HepG2 (cell line): Measurements from ENCODE around the gene TSPYL6. TPM values are rescaled to one million over a fixed set of nuclear protein-coding genes. Genes with fewer than 3 reads are reported as not detected.

ENCODE experiments used
- ATAC-seq: fragments of 200-7000 bp; cut with Tn5 transposase; 3 replicates; pipeline ENCODE4 v1.9.1; 2020; ENCODE audit warnings: mild to moderate bottlenecking, moderate library complexity
- BruUV-seq: library from RNA; stranded (reverse); fragments of 400-500 nt; replicated peaks from 2 replicates; lab custom pipeline; 2021; lab: Mats Ljungman, UMichigan
- CTCF ChIA-PET: fragments of 300-600 bp; formaldehyde crosslinking; extraction: SDS; loops from one replicate; lab custom pipeline; 2021; ENCODE audit warnings: low total read pairs, inconsistent platforms, low intra/inter-chr PET ratio; lab: Yijun Ruan, JAX
- POLR2A ChIA-PET: fragments of 350-600 bp; sonication (Branson Sonifier 250); formaldehyde crosslinking; loops from one replicate; lab custom pipeline; 2020; ENCODE audit warnings: antibody characterized with exemption, inconsistent platforms; lab: Yijun Ruan, JAX
- DNase-seq: peaks from one replicate; pipeline ENCODE4 v3.0.0-alpha.2; 2015; ENCODE audit warnings: low spot score
- FAIRE-seq: peaks from 3 replicates; lab custom pipeline; 2011; peaks lifted over from hg19 to GRCh38; lab: Jason Lieb, UNC
- H2AFZ ChIP-seq: one replicate; pipeline ENCODE4 v1.6.1; 2011; ENCODE audit warnings: low read length, inconsistent platforms
- H3K27ac ChIP-seq: fragments of 300-600 bp; 3 replicates; pipeline ENCODE4 v1.8.0; 2011; ENCODE audit warnings: mixed run types, mild to moderate bottlenecking, mixed read lengths, low read length, inconsistent platforms; ENCODE audit not compliant: insufficient read depth; ENCODE audit errors: extremely low read length
- H3K27me3 ChIP-seq, 2 experiments: fragments of 200-600 bp in 1 of 2; 2 replicates in 1 of 2; 3 replicates in 1 of 2; pipeline versions ENCODE4 v1.6.0 to v1.8.0; 2011; ENCODE audit warnings: low read length in 2 of 2, mild to moderate bottlenecking in 2 of 2, moderate library complexity in 2 of 2, inconsistent platforms in 1 of 2; ENCODE audit not compliant: insufficient read depth in 2 of 2, control insufficient read depth in 1 of 2
- H3K36me3 ChIP-seq, 2 experiments: fragments of 200-600 bp in 1 of 2; replicated peaks in 1 of 2; 2 replicates in 1 of 2; 3 replicates in 1 of 2; pipeline versions ENCODE4 v1.5.1 to v1.8.0; 2011; ENCODE audit warnings: low read length in 2 of 2, inconsistent platforms in 1 of 2; ENCODE audit not compliant: insufficient read depth in 2 of 2, control insufficient read depth in 1 of 2
- H3K4me1 ChIP-seq: 2 replicates; pipeline ENCODE4 v1.5.1; 2012; ENCODE audit warnings: low read length, inconsistent platforms; ENCODE audit not compliant: insufficient read depth
- H3K4me2 ChIP-seq: 2 replicates; pipeline ENCODE4 v1.6.0; 2011; ENCODE audit warnings: low read depth, low read length, inconsistent platforms
- H3K4me3 ChIP-seq, 3 experiments: fragments of 200-600 bp in 1 of 3; sonication (generic), shearing (Covaris generic) in 1 of 3; replicated peaks in 1 of 3; 2 replicates each; pipeline ENCODE4 v1.5.1; 2011 to 2016; ENCODE audit warnings: low read length in 3 of 3, inconsistent platforms in 2 of 3, low read depth in 2 of 3, mild to moderate bottlenecking in 2 of 3, control low read depth in 1 of 3, mixed read lengths in 1 of 3; ENCODE audit not compliant: insufficient read depth in 1 of 3
- H3K79me2 ChIP-seq: one replicate; pipeline ENCODE4 v1.6.1; 2011; ENCODE audit warnings: low read length, inconsistent platforms; ENCODE audit not compliant: insufficient read depth
- H3K9ac ChIP-seq: 2 replicates; pipeline ENCODE4 v1.6.0; 2011; ENCODE audit warnings: mild to moderate bottlenecking, low read depth, low read length, inconsistent platforms; ENCODE audit not compliant: insufficient read depth
- H3K9me3 ChIP-seq: 2 replicates; pipeline ENCODE4 v1.5.1; 2012; ENCODE audit warnings: mild to moderate bottlenecking, low read length
- H4K20me1 ChIP-seq: 2 replicates; pipeline ENCODE4 v1.6.0; 2011; ENCODE audit warnings: inconsistent platforms, mild to moderate bottlenecking, low read length, moderate library complexity; ENCODE audit not compliant: insufficient read depth
- CREM ChIP-seq, 2 experiments: sonication (generic) in 1 of 2; formaldehyde crosslinking in 1 of 2; IDR thresholded peaks; 2 replicates each; pipeline versions ENCODE4 v1.4.0 to v1.6.1; 2016 to 2020; ENCODE audit warnings: antibody characterized with exemption in 1 of 2, mild to moderate bottlenecking in 1 of 2, missing genetic modification reagents in 1 of 2
- RAD51 ChIP-seq: fragments of 450-650 bp; IDR thresholded peaks from 2 replicates; pipeline ENCODE4 v1.6.1; 2016; ENCODE audit warnings: borderline replicate concordance
- WGBS: methylation state at CpG from one replicate; pipeline ENCODE4 v1.1.6; 2017; ENCODE audit warnings: low lambda C conversion rate; 5-methylcytosine and 5-hydroxymethylcytosine counted together
- in situ Hi-C: cut with HindIII; loops from 2 replicates; pipeline ENCODE4 v1.10.0; 2017; ENCODE audit warnings: low pct_unique_long_range_greater_than_20kb; ENCODE audit not compliant: extremely low pct_ligation_motif_present
- intact Hi-C: fragments of 100-400 bp; cut with micrococcal nuclease; formaldehyde crosslinking; loops from one replicate; pipeline ENCODE4 v1.10.0; 2022; ENCODE audit not compliant: unreplicated experiment
- polyA plus RNA-seq, 8 experiments: library from polyadenylated mRNA; depleted of rRNA in 3 of 8; stranded (reverse) in 7 of 8; unstranded in 1 of 8; fragments of >200 nt; fragmentation: Illumina TruSeq in 4 of 8; extraction: Trizol in 4 of 8; gene quantifications; 2 replicates each; pipeline versions ENCODE4 v1.2.1 to v1.2.3, GENCODE V29; 2011 to 2016; ENCODE audit warnings: low read depth in 4 of 8, missing spikeins in 1 of 8, mixed read lengths in 1 of 8; ENCODE audit not compliant: insufficient read depth in 1 of 8
- total RNA-seq, 5 experiments: library from RNA; depleted of rRNA; stranded (reverse); fragments of >200 nt; fragmentation: Illumina TruSeq; extraction: Trizol; gene quantifications; 2 replicates each; pipeline ENCODE4 v1.2.3, GENCODE V29; 2016; ENCODE audit warnings: low read depth in 1 of 5

Gene TSPYL6
- total and polyA plus RNA-seq, 2 of the 13 experiments (the other 11 are each of a cell fraction or from before 2014, with no cell fraction given) = 0.03 TPM; not detected in 1

GRCh38 chr2:54204476-54204875 lies 51.6 kb downstream of the TSPYL6 start:
- ChIA-PET POLR2A (no interaction called here), CTCF (no interaction called here)
- FAIRE-seq = no peak
- peaks cover 5% of the 10 kb centered on the region for H3K9me3 ChIP-seq
- no peaks in the 10 kb centered on the region for H4K20me1 ChIP-seq
- 54% methylated on average over 2 of the region's 2 CpGs for WGBS
- in situ Hi-C loops = no loop called here
- TF ChIP-seq CREM (IDR thresholded peaks at IDR 0.05) (peak; percentile 40), CREM (CRISPR knock-in tag; IDR thresholded peaks at IDR 0.05) (no peak), RAD51 (no peak)
- TF ChIP-seq, all 625 proteins: peak for 1
- H3K36me3 ChIP-seq = no peaks in the 10 kb centered on the region
- no peak overlapping the region for H3K9ac ChIP-seq
- BruUV-seq = no TSS peak
- intact Hi-C loops = loop anchor here (10.0 kb wide), 1 partner anchor 120 kb away; no protein-coding TSS in a partner anchor
- no peak overlapping the region for H3K4me3 ChIP-seq
- peak; percentile 56 for DNase-seq
- no peaks in the 10 kb centered on the region for H3K79me2 ChIP-seq
- no peak overlapping the region for H3K4me2 ChIP-seq
- peaks cover 54% of the 10 kb centered on the region for H3K4me1 ChIP-seq
- no peak overlapping the region for H2AFZ ChIP-seq
- H3K27ac ChIP-seq = no peak overlapping the region
- ATAC-seq = no peak
- H3K27me3 ChIP-seq = no peaks in the 10 kb centered on the region

Other genes with a start within 250 kb of the TSPYL6 start
- gene ACYP2, start 140.6 kb downstream of the TSPYL6 start, total RNA-seq (2016; rRNA removed; fragmentation: Illumina TruSeq; extraction: Trizol) = 12.3 and 16.2 TPM in 2 replicates
- 10.9 and 12.7 TPM in 2 replicates for gene ACYP2, start 140.6 kb downstream of the TSPYL6 start, polyA plus RNA-seq (2011; rRNA removed)
- gene SPTBN1, start 200.1 kb upstream of the TSPYL6 start, total RNA-seq (2016; rRNA removed; fragmentation: Illumina TruSeq; extraction: Trizol) = 139 and 299 TPM in 2 replicates
- 123 and 127 TPM in 2 replicates for gene SPTBN1, start 200.1 kb upstream of the TSPYL6 start, polyA plus RNA-seq (2011; rRNA removed)